A549 (cell line): ENCODE data around the gene BMX. TPM values are rescaled to one million over a fixed set of nuclear protein-coding genes. Genes with fewer than 3 reads are reported as not detected.

ENCODE experiments used
- ATAC-seq, 2 experiments: fragments of 200-7000 bp in 1 of 2; fragments of >200 bp in 1 of 2; cut with Nextera tagmentation in 1 of 2; cut with Tn5 transposase in 1 of 2; 3 replicates each; pipeline versions ENCODE4 v1.8.0 to v1.9.1; 2018 to 2020; ENCODE audit warnings: mild to moderate bottlenecking in 1 of 2, moderate library complexity in 1 of 2
- CTCF ChIA-PET: fragments of 300-600 bp; sonication (Branson Sonifier 250); formaldehyde crosslinking; extraction: SDS; loops from one replicate; lab custom pipeline; 2021; ENCODE audit warnings: antibody characterized with exemption, inconsistent platforms; lab: Yijun Ruan, JAX
- POLR2A ChIA-PET: fragments of 350-600 bp; formaldehyde crosslinking; extraction: SDS; loops from one replicate; lab custom pipeline; 2021; ENCODE audit warnings: antibody characterized with exemption, inconsistent platforms; lab: Yijun Ruan, JAX
- DNase-seq, 2 experiments: peaks; one replicate each; pipeline versions ENCODE4 v3.0.0 to v3.0.0-alpha.2; 2011 to 2016; ENCODE audit warnings: low read depth in 1 of 2, low spot score in 1 of 2
- FAIRE-seq: peaks from 2 replicates; lab custom pipeline; 2011; peaks lifted over from hg19 to GRCh38; lab: Jason Lieb, UNC
- H3K27ac ChIP-seq, 2 experiments: fragments of >200 bp; sonication (Bioruptor Twin); formaldehyde crosslinking; 3 replicates each; pipeline ENCODE4 v1.5.1; 2016 to 2017
- H3K4me1 ChIP-seq: fragments of >200 bp; sonication (Bioruptor Twin); formaldehyde crosslinking; 3 replicates; pipeline ENCODE4 v1.6.1; 2016
- H3K4me2 ChIP-seq: fragments of >200 bp; sonication (Bioruptor Twin); formaldehyde crosslinking; 3 replicates; pipeline ENCODE4 v1.6.1; 2016
- H3K4me3 ChIP-seq: fragments of >200 bp; sonication (Bioruptor Twin); formaldehyde crosslinking; 3 replicates; pipeline ENCODE4 v1.5.1; 2016
- H3K9me3 ChIP-seq: fragments of >200 bp; sonication (Bioruptor Twin); formaldehyde crosslinking; 3 replicates; pipeline ENCODE4 v1.6.1; 2016
- ATOH8 ChIP-seq: fragments of 250-450 bp; sonication (Bioruptor Pico); IDR thresholded peaks from 2 replicates; pipeline ENCODE4 v1.5.0; 2020; ENCODE audit warnings: low read depth, mild to moderate bottlenecking, moderate library complexity
- CEBPB ChIP-seq, 2 experiments: fragments of >200 bp in 1 of 2; sonication (Bioruptor Twin) in 1 of 2; formaldehyde crosslinking in 1 of 2; IDR thresholded peaks; 2 replicates each; pipeline ENCODE4 v1.6.1; 2012 to 2016
- EHMT2 ChIP-seq: fragments of 200-600 bp; sonication (generic); IDR thresholded peaks from 2 replicates; pipeline ENCODE4 v1.6.1; 2016; ENCODE audit warnings: antibody characterized with exemption, low read depth, mild to moderate bottlenecking, moderate library complexity
- EP300 ChIP-seq, 2 experiments: fragments of >200 bp; sonication (Bioruptor Twin); formaldehyde crosslinking; IDR thresholded peaks; 2 replicates in 1 of 2; 3 replicates in 1 of 2; pipeline ENCODE4 v1.6.1; 2016 to 2017
- ESRRA ChIP-seq: fragments of 150-350 bp; IDR thresholded peaks from 2 replicates; pipeline ENCODE4 v1.6.1; 2014; ENCODE audit warnings: mild to moderate bottlenecking, low read length, borderline replicate concordance
- FOSB ChIP-seq: fragments of 250-450 bp; sonication (Bioruptor Pico); IDR thresholded peaks from 2 replicates; pipeline ENCODE4 v1.5.0; 2020; ENCODE audit warnings: mild to moderate bottlenecking, moderate library complexity
- FOSL2 ChIP-seq, 2 experiments: fragments of 450-650 bp in 1 of 2; fragments of >200 bp in 1 of 2; sonication (Bioruptor Twin) in 1 of 2; formaldehyde crosslinking; IDR thresholded peaks; 2 replicates each; pipeline versions ENCODE4 v1.5.0 to v1.6.1; 2016 to 2020; ENCODE audit warnings: mild to moderate bottlenecking in 1 of 2, moderate library complexity in 1 of 2
- GATA3 ChIP-seq: IDR thresholded peaks from 2 replicates; pipeline ENCODE4 v1.6.1; 2012; ENCODE audit warnings: borderline replicate concordance
- HMGXB4 ChIP-seq: fragments of 250-450 bp; sonication (Bioruptor Pico); IDR thresholded peaks from 2 replicates; pipeline ENCODE4 v1.5.0; 2021; ENCODE audit warnings: mild to moderate bottlenecking, moderate library complexity, borderline replicate concordance
- HOXB13 ChIP-seq: fragments of 250-450 bp; sonication (Bioruptor Pico); IDR thresholded peaks from 2 replicates; pipeline ENCODE4 v1.5.0; 2020; ENCODE audit warnings: low read depth, mild to moderate bottlenecking, moderate library complexity
- HOXB5 ChIP-seq: fragments of 250-450 bp; sonication (Bioruptor Pico); IDR thresholded peaks from 2 replicates; pipeline ENCODE4 v1.5.0; 2020; ENCODE audit warnings: mild to moderate bottlenecking, moderate library complexity
- KDM1A ChIP-seq: fragments of 200-600 bp; sonication (generic); IDR thresholded peaks from 2 replicates; pipeline ENCODE4 v1.6.1; 2016; ENCODE audit warnings: low read depth, mild to moderate bottlenecking
- KDM5A ChIP-seq: fragments of 200-600 bp; sonication (generic); IDR thresholded peaks from 2 replicates; pipeline ENCODE4 v1.6.1; 2016; ENCODE audit warnings: antibody characterized with exemption, mild to moderate bottlenecking
- MAZ ChIP-seq: fragments of 150-350 bp; IDR thresholded peaks from 2 replicates; pipeline ENCODE4 v1.6.1; 2014; ENCODE audit warnings: antibody characterized with exemption, low read depth, low read length, borderline replicate concordance
- MYC ChIP-seq: IDR thresholded peaks from 2 replicates; pipeline ENCODE4 v1.6.1; 2012; ENCODE audit warnings: mild to moderate bottlenecking, inconsistent platforms, low read length, improper control_type of control experiment, borderline replicate concordance
- NPAS2 ChIP-seq: fragments of 250-450 bp; sonication (Bioruptor Pico); IDR thresholded peaks from 2 replicates; pipeline ENCODE4 v1.8.0; 2022; ENCODE audit warnings: mild to moderate bottlenecking, moderate library complexity, borderline replicate concordance
- NR3C1 ChIP-seq: fragments of >200 bp; sonication (Bioruptor Twin); formaldehyde crosslinking; IDR thresholded peaks from 3 replicates; pipeline ENCODE4 v1.6.1; 2017
- PBX3 ChIP-seq: IDR thresholded peaks from 2 replicates; pipeline ENCODE4 v1.6.1; 2012
- POLR2AphosphoS2 ChIP-seq: conservative IDR thresholded peaks from 2 replicates; pipeline ENCODE4 v1.6.1; 2012; ENCODE audit warnings: low read length, improper control_type of control experiment, inconsistent platforms
- RAD21 ChIP-seq, 2 experiments: fragments of >200 bp in 1 of 2; sonication (Bioruptor Twin) in 1 of 2; formaldehyde crosslinking in 1 of 2; IDR thresholded peaks in 1 of 2; conservative IDR thresholded peaks in 1 of 2; 2 replicates in 1 of 2; 3 replicates in 1 of 2; pipeline ENCODE4 v1.6.1; 2012 to 2018; ENCODE audit warnings: inconsistent platforms in 1 of 2
- RCOR1 ChIP-seq: fragments of 150-350 bp; IDR thresholded peaks from 2 replicates; pipeline ENCODE4 v1.6.1; 2014; ENCODE audit warnings: antibody characterized with exemption, low read length, low read depth
- RNF2 ChIP-seq: fragments of 200-600 bp; sonication (generic); IDR thresholded peaks from 2 replicates; pipeline ENCODE4 v1.6.1; 2016; ENCODE audit warnings: low read depth, mild to moderate bottlenecking, antibody characterized with exemption, moderate library complexity, borderline replicate concordance
- SMC3 ChIP-seq: fragments of >200 bp; sonication (Bioruptor Twin); formaldehyde crosslinking; IDR thresholded peaks from 3 replicates; pipeline ENCODE4 v1.6.1; 2018; ENCODE audit warnings: inconsistent platforms
- TP53 ChIP-seq: fragments of 250-450 bp; sonication (Bioruptor Pico); IDR thresholded peaks from 2 replicates; pipeline ENCODE4 v1.5.0; 2021; ENCODE audit warnings: mild to moderate bottlenecking, moderate library complexity
- ZC3H11A ChIP-seq: fragments of 450-650 bp; IDR thresholded peaks from 2 replicates; pipeline ENCODE4 v1.6.1; 2014; ENCODE audit warnings: antibody characterized with exemption, mild to moderate bottlenecking
- ZFP36 ChIP-seq: fragments of 450-650 bp; IDR thresholded peaks from 2 replicates; pipeline ENCODE4 v1.6.1; 2014; ENCODE audit warnings: borderline replicate concordance; ENCODE audit not compliant: partially characterized antibody
- ZSCAN20 ChIP-seq: fragments of 250-450 bp; sonication (Bioruptor Pico); IDR thresholded peaks from 2 replicates; pipeline ENCODE4 v1.8.0; 2022; ENCODE audit warnings: mild to moderate bottlenecking, moderate library complexity
- WGBS: methylation state at CpG from one replicate; pipeline ENCODE4 v1.1.6; 2017; ENCODE audit errors: missing lambda C conversion rate; 5-methylcytosine and 5-hydroxymethylcytosine counted together
- polyA plus RNA-seq, 4 experiments: library from polyadenylated mRNA; depleted of rRNA in 3 of 4; stranded (reverse); fragments of >200 nt; fragmentation: RNase III in 1 of 4; extraction: RNeasy Plus Mini Kit Qiagen cat#74134 plus additional on column Dnase treatment in 1 of 4; gene quantifications; 2 replicates in 3 of 4; 3 replicates in 1 of 4; pipeline ENCODE4 v1.2.3, GENCODE V29; 2011 to 2017
- TF ChIP-seq, protein P1 (sequence below): IDR thresholded peaks from 2 replicates; pipeline ENCODE4 v1.6.1; 2012; ENCODE audit warnings: low read depth, borderline replicate concordance

Gene BMX
- polyA plus RNA-seq, 2 of the 4 experiments (the other 2 are of a cell fraction), result not detected

GRCh38 chrX:15601932-15602331 is 101.3 kb downstream of the BMX start:
- FAIRE-seq (peak; percentile 59), DNase-seq (no peak)
- Histone ChIP-seq H3K27ac (no peak overlapping the region), H3K4me2 (no peak overlapping the region)
- POLR2A ChIA-PET, result no interaction called here
- WGBS, result 37% methylated on average over 3 of the region's 3 CpGs
- TF ChIP-seq SMC3, result no peak
- no peak for TF ChIP-seq EHMT2
- no peak for TF ChIP-seq CEBPB (IDR thresholded peaks at IDR 0.05)
- TF ChIP-seq RAD21 (conservative IDR thresholded peaks at IDR 0.05 in 1 of 2, IDR thresholded peaks at IDR 0.05 in 1 of 2), result no peak
- no peak for TF ChIP-seq ATOH8 (CRISPR knock-in tag)
- TF ChIP-seq, all 56 proteins: peak for 0
- no peak for ATAC-seq
- no peak overlapping the region for H3K4me3 ChIP-seq
- H3K4me1 ChIP-seq, result no peaks in the 10 kb centered on the region
- CTCF ChIA-PET, result no interaction called here
- no peaks in the 10 kb centered on the region for H3K9me3 ChIP-seq

GRCh38 chrX:15602761-15603160 is 102.2 kb downstream of the BMX start:
- no peak for DNase-seq
- WGBS, result 47% methylated on average over 5 of the region's 5 CpGs
- H3K9me3 ChIP-seq, result no peaks in the 10 kb centered on the region
- TF ChIP-seq FOSL2 (IDR thresholded peaks at IDR 0.05) (no peak), FOSL2 (CRISPR knock-in tag; IDR thresholded peaks at IDR 0.05) (no peak), POLR2AphosphoS2 (no peak), RCOR1 (no peak), PBX3 (no peak), HOXB13 (CRISPR knock-in tag) (no peak), ZFP36 (no peak), ZSCAN20 (CRISPR knock-in tag) (no peak), NR3C1 (no peak), HMGXB4 (CRISPR knock-in tag) (no peak)
- no peak for FAIRE-seq
- no peaks in the 10 kb centered on the region for H3K4me1 ChIP-seq
- no peak overlapping the region for H3K4me2 ChIP-seq
- ATAC-seq, result no peak
- H3K27ac ChIP-seq, result no peak overlapping the region
- ChIA-PET POLR2A (no interaction called here), CTCF (interaction anchor here (0.6 to 0.7 kb wide), 2 partner anchors 23 to 38 kb away, joined by 3 read pairs; no protein-coding TSS in a partner anchor)
- H3K4me3 ChIP-seq, result no peak overlapping the region

DNA sequence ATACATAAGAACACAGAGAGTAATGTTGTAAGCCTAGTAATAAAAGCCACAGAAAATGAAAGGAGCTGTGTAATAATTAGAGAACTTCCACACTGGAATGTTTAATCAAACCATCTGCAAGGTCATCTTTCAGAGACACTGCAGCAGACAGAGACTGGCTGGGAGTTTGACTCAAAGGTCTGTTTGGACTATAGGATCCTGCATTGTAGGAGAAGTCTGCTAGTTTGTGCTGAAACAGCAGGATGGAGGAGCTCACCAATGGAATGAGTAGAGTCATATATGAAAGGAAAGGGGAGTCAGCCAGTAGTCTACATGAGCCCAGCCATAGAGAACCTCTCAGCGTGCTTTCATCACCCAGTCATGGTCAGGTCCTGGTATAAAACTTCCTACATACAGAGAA is 104.6 kb downstream of the BMX start:
- CTCF ChIA-PET, result interaction anchor here (1.4 kb wide), 1 partner anchor 10 kb away, joined by 3 read pairs; no protein-coding TSS in a partner anchor
- DNase-seq, result no peak
- Histone ChIP-seq H3K4me3 (no peak overlapping the region), H3K4me2 (no peak overlapping the region), H3K27ac (no peak overlapping the region), H3K9me3 (no peaks in the 10 kb centered on the region), H3K4me1 (no peaks in the 10 kb centered on the region)
- no peak for ATAC-seq
- WGBS, result 10% methylated on average over 1 of the region's 1 CpG
- no peak for FAIRE-seq
- TF ChIP-seq KDM5A (no peak), RNF2 (no peak), CEBPB (IDR thresholded peaks at IDR 0.05) (no peak), HOXB5 (CRISPR knock-in tag) (no peak), PBX3 (no peak), KDM1A (no peak), FOSL2 (IDR thresholded peaks at IDR 0.05) (no peak), FOSL2 (CRISPR knock-in tag; IDR thresholded peaks at IDR 0.05) (no peak), GATA3 (no peak), NPAS2 (CRISPR knock-in tag) (no peak), ZC3H11A (no peak), ESRRA (no peak), MAZ (no peak), TP53 (CRISPR knock-in tag) (no peak), MYC (no peak), EP300 (IDR thresholded peaks at IDR 0.05) (no peak), SMC3 (no peak), FOSB (CRISPR knock-in tag) (no peak)
- TF ChIP-seq, protein P1, sequence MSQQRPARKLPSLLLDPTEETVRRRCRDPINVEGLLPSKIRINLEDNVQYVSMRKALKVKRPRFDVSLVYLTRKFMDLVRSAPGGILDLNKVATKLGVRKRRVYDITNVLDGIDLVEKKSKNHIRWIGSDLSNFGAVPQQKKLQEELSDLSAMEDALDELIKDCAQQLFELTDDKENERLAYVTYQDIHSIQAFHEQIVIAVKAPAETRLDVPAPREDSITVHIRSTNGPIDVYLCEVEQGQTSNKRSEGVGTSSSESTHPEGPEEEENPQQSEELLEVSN, result no peak
- POLR2A ChIA-PET, result no interaction called here
